ENCODE results near the gene SLC25A31. TPM values are rescaled to one million over a fixed set of nuclear protein-coding genes. Genes with fewer than 3 reads are reported as not detected.

The SLC25A31 gene
- total RNA-seq, 5 donors from 2014 or later (not counting 1 experiment from before 2014, with no cell fraction given), result not detected

DNA sequence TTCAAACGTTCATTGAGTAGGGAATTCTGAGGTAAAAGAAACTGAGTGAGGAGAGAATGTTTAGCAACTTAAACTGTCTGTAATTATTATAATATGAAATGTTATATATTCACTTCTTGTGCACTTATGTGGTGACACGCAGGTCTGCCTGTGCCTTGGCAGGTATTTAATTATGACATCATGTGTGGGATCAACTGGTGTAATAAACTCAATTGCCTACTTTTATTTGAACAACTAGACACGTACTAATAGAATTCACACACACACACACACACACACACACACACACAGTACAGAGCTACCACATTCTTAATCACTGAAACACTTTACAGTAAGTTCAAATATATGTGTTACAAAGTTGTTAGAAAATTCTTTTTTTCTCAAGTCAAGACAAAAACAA is 20.7 kb upstream of the SLC25A31 start:
- Histone ChIP-seq H3K9me3 (no peaks in the 10 kb centered on the region), H3K27me3 (replicated peaks in 1 of 2; ENCODE audit: control insufficient read depth in 2 of 2, extremely low read depth in 1 of 2, insufficient read depth in 2 of 2, low read length in 1 of 2) (peaks cover 0 to 2% of the 10 kb centered on the region in 2 experiments), H3K27ac (ENCODE audit: low read length) (no peak overlapping the region), H3K4me3 (ENCODE audit: control insufficient read depth in 1 of 2, extremely low read depth in 1 of 2, low read length in 1 of 2) (no peak overlapping the region), H3K4me1 (ENCODE audit: control insufficient read depth in 1 of 2, extremely low read depth in 1 of 2, insufficient read depth in 2 of 2, low read length in 2 of 2) (no peaks in the 10 kb centered on the region), H3K36me3 (ENCODE audit: control insufficient read depth in 2 of 2, extremely low read depth in 1 of 2, insufficient read depth in 1 of 2, low read length in 1 of 2) (no peaks in the 10 kb centered on the region)
- WGBS (ENCODE audit: insufficient coverage), result no CpG with 5 or more reads among the region's 3 CpGs
- H3K9me3 Mint-ChIP-seq, result peaks cover 0 to 4% (median 0%) of the 10 kb centered on the region in 3 donors
- DNase-seq, result no peak
- no peak overlapping the region for H3K4me3 Mint-ChIP-seq
- no peak for ATAC-seq (replicated peaks in 1 of 4)
- ChIA-PET CTCF (no interaction called here), POLR2A (no interaction called here)
- no peaks in the 10 kb centered on the region for H3K36me3 Mint-ChIP-seq
- peaks cover 1 to 7% of the 10 kb centered on the region in 2 donors for H3K27me3 Mint-ChIP-seq
- no peak overlapping the region for H3K27ac Mint-ChIP-seq
- no peaks in the 10 kb centered on the region for H3K4me1 Mint-ChIP-seq

DNA sequence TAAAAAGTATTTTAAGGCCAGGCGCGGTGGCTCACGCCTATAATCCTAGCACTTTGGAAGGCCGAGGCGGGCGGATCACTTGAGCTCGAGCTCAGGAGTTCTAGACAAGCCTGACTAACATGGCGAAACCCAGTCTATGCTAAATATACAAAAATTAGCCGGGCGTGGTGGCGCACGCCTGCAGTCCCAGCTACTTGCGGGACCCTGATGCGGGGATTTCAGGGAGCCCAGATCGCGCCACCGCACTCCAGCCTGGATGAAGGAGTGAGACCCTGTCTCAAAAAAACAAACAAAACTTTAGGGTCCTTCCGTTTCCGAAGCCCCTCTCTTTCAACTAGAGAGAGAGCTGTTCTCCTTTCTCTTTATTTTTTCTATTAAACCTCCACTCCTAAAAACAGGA is 1.2 kb downstream of the SLC25A31 start:
- no peaks in the 10 kb centered on the region for H3K4me1 ChIP-seq (ENCODE audit: control insufficient read depth in 1 of 2, extremely low read depth in 1 of 2, insufficient read depth in 2 of 2, low read length in 2 of 2)
- WGBS (ENCODE audit: insufficient coverage), result 95% methylated on average over 13 of the region's 19 CpGs
- CTCF ChIA-PET, result interaction anchor here in 1 of 2 donors (0.7 kb wide), 1 partner anchor 1405 kb away, joined by 5 read pairs; no protein-coding TSS in a partner anchor

DNA sequence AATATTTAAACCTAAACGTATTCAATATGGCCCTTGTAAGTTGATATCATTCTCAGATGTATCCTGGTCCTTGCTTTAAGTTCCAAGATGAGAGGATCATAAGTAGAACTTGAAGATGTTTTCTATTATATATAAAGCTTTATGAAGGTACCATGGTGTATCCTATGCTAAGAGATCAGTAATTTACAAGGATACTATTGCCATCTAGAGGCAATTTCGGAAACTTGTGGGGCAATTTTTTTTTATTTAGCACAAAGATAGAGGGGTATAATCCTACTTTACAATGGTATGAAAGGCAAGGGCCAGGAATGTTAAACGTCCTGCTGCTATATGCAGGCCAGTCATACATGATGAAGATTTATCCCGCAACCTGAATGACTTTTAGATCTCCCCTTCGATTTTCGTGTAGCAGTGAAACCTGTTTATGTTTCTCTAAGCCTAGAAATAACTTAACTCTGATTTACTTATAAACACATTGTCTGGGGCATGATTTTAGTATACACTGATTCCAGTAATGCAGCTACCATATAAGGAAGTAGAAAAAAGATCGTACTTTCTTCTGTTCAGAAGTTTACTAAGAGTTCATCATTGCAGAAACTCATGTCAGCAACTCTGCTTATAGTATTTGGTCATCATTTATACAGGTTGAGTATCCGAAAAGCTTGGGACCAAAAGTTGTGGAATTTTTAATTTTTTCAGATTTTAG is 2.6 kb downstream of the SLC25A31 start:
- peaks cover 0 to 4% of the 10 kb centered on the region in 2 donors for H3K27me3 Mint-ChIP-seq
- Histone ChIP-seq H3K27ac (ENCODE audit: low read length) (no peak overlapping the region), H3K36me3 (ENCODE audit: control insufficient read depth in 2 of 2, extremely low read depth in 1 of 2, insufficient read depth in 1 of 2, low read length in 1 of 2) (no peaks in the 10 kb centered on the region), H3K9me3 (no peaks in the 10 kb centered on the region), H3K4me3 (ENCODE audit: control insufficient read depth in 1 of 2, extremely low read depth in 1 of 2, low read length in 1 of 2) (no peak overlapping the region), H3K27me3 (replicated peaks in 1 of 2; ENCODE audit: control insufficient read depth in 2 of 2, extremely low read depth in 1 of 2, insufficient read depth in 2 of 2, low read length in 1 of 2) (no peaks in the 10 kb centered on the region), H3K4me1 (ENCODE audit: control insufficient read depth in 1 of 2, extremely low read depth in 1 of 2, insufficient read depth in 2 of 2, low read length in 2 of 2) (no peaks in the 10 kb centered on the region)
- no peaks in the 10 kb centered on the region for H3K9me3 Mint-ChIP-seq
- DNase-seq, result peak in 1 of 35 experiments; percentile 9
- WGBS (ENCODE audit: insufficient coverage), result 40% methylated on average over 1 of the region's 8 CpGs
- no peaks in the 10 kb centered on the region for H3K36me3 Mint-ChIP-seq
- no peak overlapping the region for H3K4me3 Mint-ChIP-seq
- no peaks in the 10 kb centered on the region for H3K4me1 Mint-ChIP-seq
- CTCF ChIA-PET, result interaction anchor here (0.6 to 1.0 kb wide), 4 partner anchors 9 to 125 kb away, joined by 3 to 4 read pairs (median 3); no protein-coding TSS in a partner anchor
- POLR2A ChIA-PET, result no interaction called here
- H3K27ac Mint-ChIP-seq, result no peak overlapping the region
- ATAC-seq (replicated peaks in 1 of 4), result no peak

More for the DNA sequence above, 1.2 kb downstream of the SLC25A31 start:
- H3K4me3 ChIP-seq (ENCODE audit: control insufficient read depth in 1 of 2, extremely low read depth in 1 of 2, low read length in 1 of 2), result no peak overlapping the region
- no peaks in the 10 kb centered on the region for H3K36me3 Mint-ChIP-seq
- ATAC-seq (replicated peaks in 1 of 4) (no peak), DNase-seq (no peak)
- H3K9me3 ChIP-seq, result no peaks in the 10 kb centered on the region
- H3K4me1 Mint-ChIP-seq, result no peaks in the 10 kb centered on the region
- no peaks in the 10 kb centered on the region for H3K9me3 Mint-ChIP-seq
- no peak overlapping the region for H3K4me3 Mint-ChIP-seq
- peaks cover 2 to 4% of the 10 kb centered on the region in 2 donors for H3K27me3 Mint-ChIP-seq
- H3K36me3 ChIP-seq (ENCODE audit: control insufficient read depth in 2 of 2, extremely low read depth in 1 of 2, insufficient read depth in 1 of 2, low read length in 1 of 2), result no peaks in the 10 kb centered on the region
- POLR2A ChIA-PET, result no interaction called here
- no peak overlapping the region for H3K27ac ChIP-seq (ENCODE audit: low read length)
- H3K27ac Mint-ChIP-seq, result no peak overlapping the region
- no peaks in the 10 kb centered on the region for H3K27me3 ChIP-seq (replicated peaks in 1 of 2; ENCODE audit: control insufficient read depth in 2 of 2, extremely low read depth in 1 of 2, insufficient read depth in 2 of 2, low read length in 1 of 2)

DNA sequence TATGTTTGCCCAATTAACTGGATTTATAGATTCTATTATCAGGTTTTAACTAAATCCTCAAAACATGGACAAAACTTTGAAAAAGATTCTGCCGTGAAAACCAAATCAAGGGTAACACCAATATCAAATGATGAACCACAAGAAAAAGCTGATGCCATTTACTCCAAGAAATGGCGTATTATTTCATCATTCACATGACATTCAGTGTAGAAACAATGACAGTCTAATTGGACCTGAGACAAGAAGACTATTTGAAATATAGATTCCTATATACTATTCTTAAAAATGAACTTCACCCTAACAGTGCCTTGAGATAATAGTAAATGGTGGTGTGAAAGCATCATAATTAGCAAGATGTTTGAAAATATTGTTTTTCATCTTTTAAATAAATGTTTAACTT is 4.8 kb downstream of the SLC25A31 start:
- ChIA-PET CTCF (no interaction called here), POLR2A (no interaction called here)
- no peaks in the 10 kb centered on the region for H3K4me1 Mint-ChIP-seq
- WGBS (ENCODE audit: insufficient coverage), result 100% methylated on average over 1 of the region's 2 CpGs
- H3K4me3 Mint-ChIP-seq, result no peak overlapping the region
- Histone ChIP-seq H3K27ac (ENCODE audit: low read length) (no peak overlapping the region), H3K36me3 (ENCODE audit: control insufficient read depth in 2 of 2, extremely low read depth in 1 of 2, insufficient read depth in 1 of 2, low read length in 1 of 2) (no peaks in the 10 kb centered on the region), H3K4me3 (ENCODE audit: control insufficient read depth in 1 of 2, extremely low read depth in 1 of 2, low read length in 1 of 2) (no peak overlapping the region), H3K27me3 (replicated peaks in 1 of 2; ENCODE audit: control insufficient read depth in 2 of 2, extremely low read depth in 1 of 2, insufficient read depth in 2 of 2, low read length in 1 of 2) (no peaks in the 10 kb centered on the region), H3K4me1 (ENCODE audit: control insufficient read depth in 1 of 2, extremely low read depth in 1 of 2, insufficient read depth in 2 of 2, low read length in 2 of 2) (no peaks in the 10 kb centered on the region), H3K9me3 (no peaks in the 10 kb centered on the region)
- no peak for ATAC-seq (replicated peaks in 1 of 4)
- no peaks in the 10 kb centered on the region for H3K9me3 Mint-ChIP-seq
- no peaks in the 10 kb centered on the region for H3K36me3 Mint-ChIP-seq
- DNase-seq, result no peak
- no peak overlapping the region for H3K27ac Mint-ChIP-seq
- peaks cover 0 to 17% of the 10 kb centered on the region in 2 donors for H3K27me3 Mint-ChIP-seq

DNA sequence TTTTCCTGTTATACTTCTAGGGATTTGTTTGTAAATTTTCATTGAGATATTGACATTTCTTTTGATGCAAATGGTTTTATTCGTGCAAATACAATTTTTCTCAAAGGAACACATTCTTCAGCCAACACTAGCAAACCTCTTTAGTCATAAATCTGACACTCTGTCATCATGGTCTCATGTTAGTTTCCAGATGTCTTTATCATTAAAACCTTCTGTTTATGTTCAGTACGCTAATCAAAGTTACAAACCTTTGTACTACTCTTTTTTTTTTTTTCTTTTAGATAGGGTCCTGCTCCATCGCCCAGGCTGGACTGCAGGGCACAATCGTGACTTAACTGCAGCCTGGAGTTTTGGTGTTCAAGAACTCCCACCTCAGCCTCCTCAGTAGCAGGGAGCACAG is 7.1 kb downstream of the SLC25A31 start:
- no peak for DNase-seq
- Mint-ChIP-seq H3K36me3 (no peaks in the 10 kb centered on the region), H3K9me3 (peaks cover 0 to 3% (median under 1%) of the 10 kb centered on the region in 3 donors), H3K27ac (no peak overlapping the region), H3K4me1 (no peaks in the 10 kb centered on the region), H3K4me3 (no peak overlapping the region), H3K27me3 (peaks cover 3 to 20% of the 10 kb centered on the region in 2 donors)
- no CpG with 5 or more reads among the region's 4 CpGs for WGBS (ENCODE audit: insufficient coverage)
- Histone ChIP-seq H3K36me3 (ENCODE audit: control insufficient read depth in 2 of 2, extremely low read depth in 1 of 2, insufficient read depth in 1 of 2, low read length in 1 of 2) (no peaks in the 10 kb centered on the region), H3K4me1 (ENCODE audit: control insufficient read depth in 1 of 2, extremely low read depth in 1 of 2, insufficient read depth in 2 of 2, low read length in 2 of 2) (no peaks in the 10 kb centered on the region), H3K4me3 (ENCODE audit: control insufficient read depth in 1 of 2, extremely low read depth in 1 of 2, low read length in 1 of 2) (no peak overlapping the region), H3K27ac (ENCODE audit: low read length) (no peak overlapping the region), H3K9me3 (no peaks in the 10 kb centered on the region), H3K27me3 (replicated peaks in 1 of 2; ENCODE audit: control insufficient read depth in 2 of 2, extremely low read depth in 1 of 2, insufficient read depth in 2 of 2, low read length in 1 of 2) (no peaks in the 10 kb centered on the region)
- ATAC-seq (replicated peaks in 1 of 4), result no peak
- ChIA-PET CTCF (no interaction called here), POLR2A (no interaction called here)

DNA sequence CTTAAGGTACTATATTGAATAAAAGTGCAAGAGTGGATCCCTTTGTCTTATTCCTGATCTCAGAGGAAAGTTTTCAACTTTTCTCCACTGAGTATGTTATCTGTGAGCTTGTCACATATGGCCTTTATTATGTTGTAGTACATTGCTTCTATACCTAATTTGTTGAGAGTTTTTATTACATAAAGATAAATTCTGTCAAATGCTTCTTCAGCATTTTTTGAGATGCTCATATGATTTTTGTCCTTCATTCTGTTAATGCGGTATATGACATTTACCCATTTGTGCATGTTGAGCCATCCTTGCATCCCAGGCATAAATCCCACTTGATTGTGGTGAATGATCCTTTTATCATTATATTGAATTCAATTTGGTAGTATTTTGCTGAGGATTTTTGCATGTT is 11.0 kb downstream of the SLC25A31 start:
- Mint-ChIP-seq H3K9me3 (peaks cover 0 to 8% (median 6%) of the 10 kb centered on the region in 3 donors), H3K4me3 (no peak overlapping the region), H3K27me3 (peaks cover 4 to 28% of the 10 kb centered on the region in 2 donors), H3K4me1 (no peaks in the 10 kb centered on the region), H3K27ac (no peak overlapping the region), H3K36me3 (no peaks in the 10 kb centered on the region)
- no CpG with 5 or more reads among the region's 1 CpG for WGBS (ENCODE audit: insufficient coverage)
- Histone ChIP-seq H3K27me3 (replicated peaks in 1 of 2; ENCODE audit: control insufficient read depth in 2 of 2, extremely low read depth in 1 of 2, insufficient read depth in 2 of 2, low read length in 1 of 2) (no peaks in the 10 kb centered on the region), H3K4me1 (ENCODE audit: control insufficient read depth in 1 of 2, extremely low read depth in 1 of 2, insufficient read depth in 2 of 2, low read length in 2 of 2) (no peaks in the 10 kb centered on the region), H3K27ac (ENCODE audit: low read length) (no peak overlapping the region), H3K4me3 (ENCODE audit: control insufficient read depth in 1 of 2, extremely low read depth in 1 of 2, low read length in 1 of 2) (no peak overlapping the region), H3K9me3 (no peaks in the 10 kb centered on the region), H3K36me3 (ENCODE audit: control insufficient read depth in 2 of 2, extremely low read depth in 1 of 2, insufficient read depth in 1 of 2, low read length in 1 of 2) (no peaks in the 10 kb centered on the region)
- ChIA-PET CTCF (no interaction called here), POLR2A (no interaction called here)
- no peak for ATAC-seq (replicated peaks in 1 of 4)
- DNase-seq, result no peak
